Cerebellar nuclear complex (tissue), 1 donor: ENCODE results near the gene ELF2.
"Not testable (repeated sequence)": the region's sequence is repeated elsewhere in the genome, so short reads cannot be mapped to it uniquely, and the experiment has no call there.

Source experiments
- DNase-seq, 2 experiments: peaks; one replicate each; lab custom pipeline; 2025; lab: John Stamatoyannopoulos, UW

ELF2 gene

DNA sequence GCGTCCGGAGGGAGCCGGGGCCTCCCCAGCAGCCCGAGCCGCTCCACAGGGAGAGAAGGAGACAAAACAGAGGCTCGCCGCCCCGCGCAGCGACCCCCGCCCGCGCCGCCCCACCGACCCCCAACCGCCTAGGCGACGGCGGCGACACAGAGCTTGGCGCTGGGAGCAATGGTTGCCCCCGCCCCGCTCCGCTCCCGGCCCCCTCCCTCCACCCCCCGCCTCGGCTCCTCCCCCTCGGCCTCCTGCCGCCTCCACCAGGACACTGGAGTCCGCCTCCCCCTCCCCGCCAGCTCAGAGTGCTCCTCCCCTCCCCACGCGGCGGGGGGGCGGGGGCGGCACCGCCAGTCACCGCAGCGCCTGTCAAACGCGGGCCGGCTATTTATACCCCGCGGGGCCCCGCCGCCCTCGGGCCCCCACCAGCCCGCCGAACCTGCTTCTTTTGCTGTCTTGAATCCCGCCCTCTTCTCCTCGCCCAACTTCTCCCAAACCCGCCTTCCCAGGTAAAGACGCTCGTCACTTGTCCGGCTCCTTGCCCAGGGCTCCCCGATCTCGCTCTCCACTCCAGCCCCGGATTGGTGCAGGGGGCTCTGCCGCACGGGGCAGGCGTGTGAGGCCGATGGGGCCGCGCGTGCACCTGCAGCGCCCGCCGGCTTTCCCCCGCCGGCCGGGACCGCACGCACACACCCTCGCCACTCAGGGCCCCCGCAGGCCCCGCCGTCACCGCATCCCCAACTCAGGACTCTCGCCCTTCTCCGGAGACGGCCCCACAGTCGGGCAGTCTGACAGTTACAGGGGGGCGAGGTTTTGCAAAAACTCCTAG, at the start of gene ELF2:
ELF2 (minus strand) TSS at position 170 of the 820 bp plus-strand sequence. CDS start 39,517 bp downstream, outside the sequence.
- DNase-seq, result peak; percentile 54 to 67

DNA sequence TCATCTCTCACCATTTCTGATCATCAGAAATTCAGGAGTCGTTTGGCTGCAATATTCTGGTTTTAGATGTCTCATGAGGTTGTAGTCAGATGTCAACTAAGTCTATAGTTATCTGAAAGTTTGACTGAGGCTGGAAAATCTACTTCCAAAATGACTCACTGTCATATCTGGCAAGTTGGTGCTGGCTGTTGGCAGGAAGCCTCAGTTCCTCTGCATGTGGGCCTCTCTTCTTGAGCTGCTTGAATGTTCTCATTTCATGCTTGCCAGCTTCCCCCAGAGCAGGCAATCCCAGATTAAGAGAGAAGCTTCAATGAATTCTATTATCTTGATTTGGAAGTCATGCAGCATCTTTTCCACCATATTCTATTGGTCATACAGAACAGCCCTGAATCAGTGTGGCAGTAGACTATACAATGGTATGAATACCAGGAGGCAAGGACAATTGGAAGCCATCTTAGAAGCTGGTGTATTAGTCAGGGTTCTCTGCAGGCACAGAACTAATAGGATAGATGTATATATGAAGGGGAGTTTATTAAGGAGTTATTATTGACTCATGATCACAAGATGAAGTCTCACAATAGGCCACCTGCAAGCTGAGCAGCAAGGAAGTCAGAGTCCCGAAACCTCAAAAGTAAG, 46.8 kb upstream of the ELF2 start:
- no peak for DNase-seq

DNA sequence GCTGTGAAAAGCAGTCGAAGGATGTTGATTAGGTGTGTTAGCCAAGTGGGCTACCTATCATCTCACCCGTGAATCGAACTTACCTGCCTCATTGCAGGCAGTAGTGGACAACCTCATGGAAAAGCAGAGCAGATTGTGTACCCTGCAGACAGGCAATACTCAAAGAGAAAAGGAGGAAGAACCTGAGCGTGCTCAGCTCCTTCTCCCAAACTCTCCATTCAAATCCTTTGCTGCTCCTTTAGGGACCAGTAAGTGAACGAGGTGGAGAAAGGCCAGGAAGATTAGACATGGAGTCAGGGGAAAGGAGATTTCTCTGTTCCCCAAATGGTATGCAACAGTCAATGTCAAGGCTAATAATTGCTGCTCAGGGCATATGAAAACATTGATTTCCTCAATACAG, 45.2 kb upstream of the ELF2 start:
- DNase-seq, result no peak

DNA sequence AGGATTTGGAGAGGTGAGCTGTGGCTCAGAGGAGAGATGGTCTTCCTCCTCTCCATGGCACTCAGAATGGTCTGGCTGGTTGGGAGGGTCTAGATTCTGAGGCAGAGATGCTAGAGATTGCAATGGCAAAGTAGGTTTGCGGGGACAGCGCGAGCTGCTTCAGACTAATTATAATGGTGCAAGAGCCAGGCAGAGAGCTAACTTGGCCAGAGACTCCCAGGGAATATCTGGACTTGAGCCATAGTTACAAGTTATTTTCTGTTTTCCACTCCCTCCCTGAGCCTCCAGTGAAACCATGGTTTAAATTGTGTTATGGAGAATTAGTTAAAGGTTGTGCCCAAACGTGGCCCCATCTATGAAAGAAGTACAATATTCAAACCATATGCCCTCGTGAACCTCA, 44.7 kb upstream of the ELF2 start:
- DNase-seq, result no peak

DNA sequence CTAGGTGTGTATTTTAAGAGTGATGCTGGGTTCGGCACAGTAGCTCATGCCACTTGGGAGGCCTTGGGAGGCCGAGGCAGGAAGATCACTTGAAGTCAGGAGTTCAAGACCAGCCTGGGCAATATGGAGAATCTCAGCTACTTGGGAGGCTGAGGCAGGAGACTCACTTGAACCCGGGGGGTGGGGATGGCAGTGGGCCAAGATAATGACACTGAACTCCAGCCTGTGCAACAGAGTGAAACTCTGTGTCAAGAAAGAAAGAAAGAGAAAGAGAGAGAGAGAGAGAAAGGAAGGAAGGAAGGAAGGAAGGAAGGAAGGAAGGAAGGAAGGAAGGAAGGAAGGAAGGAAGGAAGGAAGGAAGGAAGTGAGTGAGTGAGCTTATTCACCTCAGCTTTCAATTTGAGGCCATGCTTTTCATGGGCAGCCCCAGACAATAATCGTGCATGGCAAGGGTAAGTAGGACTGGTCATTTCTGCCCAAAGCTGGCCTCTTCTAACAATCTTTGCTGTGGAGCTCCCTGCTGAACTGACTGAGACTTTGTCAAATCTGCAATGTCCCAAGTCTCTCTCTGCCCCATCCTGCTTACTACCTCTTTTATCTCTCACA, 42.5 kb upstream of the ELF2 start:
- DNase-seq, result no peak

DNA sequence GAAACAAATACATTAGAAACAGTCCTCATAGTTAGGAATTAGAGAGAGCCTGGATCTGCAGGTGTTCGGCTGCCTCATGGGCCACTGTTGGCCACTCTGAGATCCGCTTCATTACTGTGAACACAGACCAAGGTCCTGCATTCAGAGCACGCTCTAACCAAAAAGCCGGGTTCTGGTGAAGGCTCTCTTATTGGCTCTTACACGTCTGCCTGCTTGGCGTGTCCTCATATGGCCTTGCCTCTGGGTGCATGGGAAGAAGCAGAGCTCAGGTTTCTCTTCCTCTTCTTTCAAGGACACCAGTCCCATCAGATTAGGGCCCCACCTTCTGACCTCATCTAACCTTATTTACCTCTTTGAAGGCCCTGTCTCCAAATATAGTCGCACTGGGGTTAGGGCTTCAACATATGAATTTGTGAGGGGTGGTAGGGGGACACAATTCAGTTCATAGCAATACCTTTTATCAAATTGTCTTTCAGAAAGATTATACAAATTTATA, 37.1 kb upstream of the ELF2 start:
- no peak for DNase-seq

DNA sequence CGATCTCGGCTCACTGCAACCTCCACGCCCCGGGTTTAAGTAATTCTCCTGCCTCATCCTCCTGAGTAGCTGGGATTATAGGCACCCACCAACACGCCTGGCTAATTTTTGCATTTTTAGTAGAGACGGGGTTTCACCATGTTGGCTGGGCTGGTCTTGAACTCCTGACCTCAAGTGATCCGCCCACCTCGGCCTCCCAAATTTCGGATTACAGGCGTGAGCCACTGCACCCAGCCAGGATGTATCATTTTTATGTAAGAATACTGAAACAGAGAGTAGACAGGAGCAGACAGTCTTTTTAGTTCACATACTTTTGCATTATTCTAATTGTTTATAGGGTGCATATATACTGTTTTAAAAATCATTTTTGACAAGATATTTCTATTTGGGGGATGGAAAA, 36.6 kb upstream of the ELF2 start:
- DNase-seq, result not testable (repeated sequence)

DNA sequence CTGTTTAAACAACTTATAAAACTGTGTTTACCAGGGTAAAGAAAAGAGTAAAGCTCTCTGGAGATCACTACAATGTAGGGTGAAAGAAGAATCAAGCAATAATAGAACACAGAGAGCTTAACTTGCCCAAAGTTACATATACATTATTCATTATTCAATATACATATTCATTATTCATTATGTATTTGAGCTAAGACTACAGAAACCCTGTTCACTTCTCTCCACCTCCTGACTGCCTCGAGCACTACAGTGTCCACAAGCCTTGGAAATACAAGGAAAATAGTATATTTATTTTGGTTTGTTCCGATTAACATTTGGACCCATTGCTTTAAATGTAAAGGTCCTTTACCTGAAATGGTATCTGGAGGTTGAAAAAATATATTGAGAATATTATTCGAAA, 35.9 kb upstream of the ELF2 start:
- DNase-seq, result no peak

DNA sequence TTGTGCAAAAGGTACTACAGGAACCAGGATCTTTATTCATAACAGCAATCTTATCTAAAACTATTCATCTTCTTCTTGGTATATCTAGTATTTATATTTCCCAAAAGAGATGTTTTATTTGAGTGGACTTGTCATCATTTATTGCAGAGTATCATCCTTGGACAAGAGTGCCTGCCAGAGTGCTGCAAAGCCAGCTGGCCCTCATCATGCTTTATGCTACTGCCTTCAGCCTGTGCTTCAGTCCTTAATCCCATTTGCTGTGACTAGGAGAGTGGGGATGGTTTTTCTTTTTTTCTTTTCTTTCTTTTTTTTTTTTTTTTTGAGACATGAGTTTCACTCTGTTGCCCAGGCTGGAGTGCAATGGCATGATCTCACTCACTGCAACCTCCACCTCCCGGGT, 33.5 kb upstream of the ELF2 start:
- DNase-seq, result no peak

DNA sequence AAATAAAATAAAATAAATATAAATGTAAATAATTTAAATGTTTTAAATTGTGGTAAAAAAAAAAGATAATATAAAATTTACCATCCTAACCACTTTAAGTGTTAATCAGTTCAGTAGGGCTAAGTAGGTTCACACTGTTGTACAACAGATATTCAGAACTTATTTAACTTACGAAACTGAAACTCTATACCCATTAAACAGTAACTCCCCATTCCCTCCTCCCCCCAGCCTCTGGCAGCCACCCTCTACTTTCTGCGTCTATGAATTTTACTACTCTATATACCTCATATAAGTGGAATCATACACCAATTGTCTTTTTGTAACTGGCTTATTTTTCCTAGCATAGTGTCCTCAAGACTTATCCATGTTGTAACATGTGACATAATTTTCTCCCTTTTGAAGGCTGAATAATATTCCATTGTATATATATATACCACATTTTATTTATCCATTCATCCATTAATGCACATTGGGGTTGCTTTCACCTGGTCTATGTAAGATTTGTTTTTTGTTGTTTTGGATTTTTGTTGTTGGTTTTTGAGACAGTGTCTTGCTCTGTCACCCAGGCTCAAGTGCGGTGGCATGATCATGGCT, 32.5 kb upstream of the ELF2 start:
- no peak for DNase-seq

DNA sequence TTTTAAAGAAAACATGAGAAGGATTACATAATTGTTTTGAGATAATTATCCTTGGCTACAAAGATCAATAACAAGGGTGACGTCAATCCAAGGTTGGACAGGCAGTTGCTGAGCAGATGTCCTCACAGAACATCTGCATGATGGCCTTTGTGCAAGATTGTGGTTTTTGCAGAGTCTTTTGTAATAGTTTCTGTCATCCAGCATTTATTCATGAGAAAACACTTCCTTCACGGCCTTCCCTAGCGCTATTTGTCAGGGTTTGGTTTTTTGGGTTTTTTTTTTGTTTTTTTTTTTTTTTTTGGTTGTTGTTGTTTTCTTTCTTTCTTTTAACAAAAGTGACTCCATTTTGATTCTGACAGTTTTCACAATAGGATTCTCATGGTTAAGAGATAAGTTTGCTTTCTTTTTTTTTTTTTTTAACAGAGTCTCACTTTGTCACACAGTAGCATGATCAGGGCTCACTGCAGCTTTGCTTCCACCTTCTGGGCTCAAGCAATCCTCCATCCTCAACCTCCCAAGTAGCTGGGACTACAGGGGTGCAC, 31.5 kb upstream of the ELF2 start:
- no peak for DNase-seq

DNA sequence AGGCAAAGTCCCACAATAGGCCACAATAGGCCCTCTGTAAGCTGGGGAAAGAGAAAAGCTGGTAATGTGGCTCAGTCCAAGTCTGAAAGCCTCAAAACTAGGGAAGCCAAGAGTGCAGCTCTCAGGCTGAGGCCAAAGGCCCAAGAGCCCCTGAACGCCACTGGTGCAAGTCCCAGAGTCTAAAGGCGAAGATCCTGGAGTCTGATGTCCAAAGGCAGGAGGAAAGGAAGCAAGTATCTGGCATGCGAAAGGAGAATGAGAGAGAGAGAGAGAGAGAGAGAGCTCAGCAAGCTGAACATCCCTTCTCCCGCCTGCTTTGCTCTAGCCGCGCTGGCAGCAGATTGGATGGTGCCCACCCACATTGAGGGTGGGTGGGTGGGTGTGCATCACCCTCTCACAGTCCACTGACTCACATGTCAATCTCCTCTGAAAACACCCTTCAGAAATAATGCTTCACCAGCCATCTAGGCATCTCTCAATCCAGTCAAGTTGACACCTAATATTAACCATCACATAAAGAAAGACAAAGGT, 30.9 kb upstream of the ELF2 start:
- no peak for DNase-seq

DNA sequence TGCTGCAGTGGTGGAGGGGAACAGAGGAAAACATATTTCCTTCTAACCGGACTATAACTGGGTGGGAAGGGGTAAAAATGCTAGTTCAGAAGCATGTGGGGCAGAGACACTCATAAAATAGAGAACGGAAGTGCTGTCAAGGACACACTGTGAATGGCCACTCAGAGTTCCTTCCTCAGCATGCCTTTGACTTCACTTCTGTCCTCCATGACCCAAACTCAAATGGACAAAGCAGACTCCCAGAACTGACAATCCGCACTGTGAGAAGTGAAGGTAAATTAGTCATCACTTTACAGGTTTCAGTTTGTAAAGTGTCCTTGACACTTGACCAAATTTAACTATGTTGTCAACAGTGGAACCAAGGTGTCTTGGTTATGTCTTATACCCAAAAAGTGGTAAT, 30.2 kb upstream of the ELF2 start:
- DNase-seq, result no peak

DNA sequence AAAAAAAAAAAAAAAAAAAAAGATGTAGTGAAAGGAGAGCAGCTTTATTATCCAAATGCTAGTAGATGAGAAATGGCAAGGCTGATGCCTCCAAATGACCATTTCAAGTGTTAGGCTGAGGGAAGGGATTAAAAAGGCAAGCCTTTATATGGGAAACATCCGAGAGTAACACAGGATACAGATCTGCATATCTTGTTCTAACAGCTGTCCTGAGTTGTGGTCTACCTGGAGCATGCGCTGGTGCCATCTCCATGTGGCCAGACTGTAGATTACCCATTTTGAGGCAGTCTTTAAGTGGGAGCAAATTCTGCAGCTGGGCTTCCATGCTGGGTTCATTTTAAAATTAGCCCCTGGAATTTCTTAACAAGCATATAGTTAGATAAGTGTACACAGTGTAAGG, 26.0 kb upstream of the ELF2 start:
- no peak for DNase-seq

DNA sequence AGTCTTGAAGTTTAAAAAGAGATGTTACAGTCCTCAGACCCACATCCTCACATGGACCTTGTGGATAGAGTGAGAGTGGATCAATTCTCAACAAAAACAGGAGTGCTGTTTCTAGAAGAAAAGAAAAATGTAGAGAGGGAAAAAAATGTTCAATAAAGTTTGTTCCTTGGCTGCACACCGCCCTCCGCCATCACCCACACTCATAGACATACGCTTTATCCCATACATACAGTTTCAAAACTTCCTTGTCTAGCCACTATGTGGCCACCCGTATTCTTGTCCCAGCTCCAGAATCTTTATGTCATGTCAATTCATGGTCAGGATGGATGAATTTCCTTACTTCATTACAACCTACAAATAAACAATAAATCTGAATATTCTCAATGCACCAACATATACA, 23.5 kb upstream of the ELF2 start:
- no peak for DNase-seq

DNA sequence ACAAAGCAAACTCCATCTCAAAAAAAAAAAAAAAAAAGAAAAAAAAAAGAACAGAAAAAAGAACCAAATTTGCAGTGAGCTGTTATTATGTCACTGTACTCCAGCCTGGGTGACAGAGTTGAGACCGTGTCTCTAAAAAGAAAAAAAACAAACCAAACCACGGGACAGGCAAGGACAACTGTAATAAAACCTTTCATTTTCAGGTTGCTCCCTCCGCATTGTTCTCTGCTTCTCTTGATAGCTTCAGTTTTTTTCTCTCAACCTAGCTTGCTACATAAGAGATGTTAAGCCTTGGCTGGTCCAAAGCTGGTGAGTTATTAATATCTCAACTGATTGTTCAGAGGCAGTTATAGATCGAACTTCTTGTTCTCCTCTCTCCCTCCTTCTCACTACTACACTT, 23.1 kb upstream of the ELF2 start:
- DNase-seq, result no peak

DNA sequence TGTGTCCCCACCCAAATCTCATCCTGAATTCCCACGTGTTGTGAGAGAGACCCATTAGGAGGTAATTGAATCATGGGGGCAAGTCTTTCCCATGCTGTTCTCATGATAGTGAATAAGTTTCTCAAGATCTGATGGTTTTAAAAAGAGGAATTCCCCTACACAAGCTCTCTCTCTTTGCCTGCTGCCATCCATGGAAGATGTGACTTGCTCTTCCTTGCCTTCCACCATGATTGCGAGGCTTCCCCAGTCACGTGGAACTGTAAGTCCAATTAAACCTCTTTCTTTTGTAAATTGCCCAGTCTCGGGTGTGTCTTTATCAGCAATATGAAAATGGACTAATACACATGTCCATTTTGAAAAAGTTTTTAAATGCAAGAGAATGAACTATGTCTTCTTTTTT, 20.2 kb upstream of the ELF2 start:
- DNase-seq, result not testable (repeated sequence)

DNA sequence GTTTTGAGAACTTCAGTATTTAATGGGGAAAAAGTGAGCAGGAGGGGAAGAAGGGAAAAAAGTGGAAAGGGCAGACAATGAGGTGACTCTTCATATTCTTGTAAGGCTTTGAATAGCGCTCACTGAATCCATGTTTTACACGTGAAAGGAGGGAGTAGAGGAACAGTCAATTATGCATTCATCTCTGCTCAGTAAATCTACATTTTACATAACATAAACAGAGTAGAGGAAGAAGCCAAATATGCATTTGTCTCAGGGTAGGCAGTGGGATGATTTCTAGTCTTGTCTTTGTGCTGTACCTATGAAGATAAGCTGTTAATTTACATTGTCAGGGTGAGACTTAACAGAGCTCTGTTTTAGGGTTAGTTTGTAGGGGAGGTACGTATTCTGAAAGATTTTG, 19.4 kb upstream of the ELF2 start:
- no peak for DNase-seq

DNA sequence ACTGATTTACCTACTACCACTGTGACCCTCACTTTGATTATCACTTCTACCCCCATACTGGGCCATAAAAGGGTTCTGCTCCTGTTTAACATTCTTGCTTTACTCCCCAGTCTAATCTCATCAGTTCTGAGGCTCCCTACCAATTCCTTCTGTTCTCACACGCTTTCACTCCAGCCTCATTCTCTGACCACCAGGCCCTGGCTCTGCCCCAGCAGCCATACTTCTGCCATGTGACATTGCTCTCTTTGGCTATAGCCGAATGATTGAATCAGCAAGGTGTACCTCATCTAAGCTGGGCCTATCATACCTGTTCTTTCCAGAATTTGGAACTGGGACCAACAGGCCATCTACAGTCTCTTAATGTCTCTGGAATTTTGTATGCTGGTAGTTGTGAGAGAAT, 14.4 kb upstream of the ELF2 start:
- DNase-seq, result no peak

DNA sequence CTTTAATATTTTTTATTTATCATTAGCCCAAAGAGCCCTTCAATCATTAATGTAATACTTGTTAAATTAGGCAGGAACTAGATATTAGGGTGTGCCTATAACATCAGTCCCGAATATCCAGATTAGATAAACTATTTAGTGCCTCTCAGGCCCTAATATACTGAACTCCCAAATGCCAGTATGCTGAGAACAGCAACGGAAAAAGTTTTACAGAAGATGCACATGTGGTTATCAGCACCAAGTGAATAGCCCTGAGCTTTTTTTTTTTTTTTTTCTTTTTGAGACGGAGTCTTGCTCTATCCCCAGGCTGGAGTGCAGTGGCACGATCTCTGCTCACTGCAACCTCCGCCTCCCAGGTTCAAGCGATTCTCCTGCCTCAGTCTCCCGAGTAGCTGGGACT, 13.0 kb upstream of the ELF2 start:
- no peak for DNase-seq

DNA sequence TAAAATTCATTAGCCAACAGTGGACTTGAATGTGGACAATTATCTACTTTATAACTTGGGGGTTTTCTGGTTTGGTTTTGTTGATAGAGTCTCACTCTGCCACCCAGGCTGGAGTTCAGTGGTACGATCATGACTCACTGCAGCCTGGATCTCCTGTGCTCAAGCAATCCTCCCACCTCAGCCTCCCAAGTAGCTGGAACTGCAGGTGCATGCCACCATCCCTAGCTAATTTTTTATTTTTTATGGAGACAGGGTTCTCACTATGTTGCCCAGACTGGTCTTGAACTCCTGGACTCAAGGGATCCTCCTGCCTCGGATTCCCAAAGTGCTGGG, 12.4 kb upstream of the ELF2 start:
- DNase-seq, result no peak

DNA sequence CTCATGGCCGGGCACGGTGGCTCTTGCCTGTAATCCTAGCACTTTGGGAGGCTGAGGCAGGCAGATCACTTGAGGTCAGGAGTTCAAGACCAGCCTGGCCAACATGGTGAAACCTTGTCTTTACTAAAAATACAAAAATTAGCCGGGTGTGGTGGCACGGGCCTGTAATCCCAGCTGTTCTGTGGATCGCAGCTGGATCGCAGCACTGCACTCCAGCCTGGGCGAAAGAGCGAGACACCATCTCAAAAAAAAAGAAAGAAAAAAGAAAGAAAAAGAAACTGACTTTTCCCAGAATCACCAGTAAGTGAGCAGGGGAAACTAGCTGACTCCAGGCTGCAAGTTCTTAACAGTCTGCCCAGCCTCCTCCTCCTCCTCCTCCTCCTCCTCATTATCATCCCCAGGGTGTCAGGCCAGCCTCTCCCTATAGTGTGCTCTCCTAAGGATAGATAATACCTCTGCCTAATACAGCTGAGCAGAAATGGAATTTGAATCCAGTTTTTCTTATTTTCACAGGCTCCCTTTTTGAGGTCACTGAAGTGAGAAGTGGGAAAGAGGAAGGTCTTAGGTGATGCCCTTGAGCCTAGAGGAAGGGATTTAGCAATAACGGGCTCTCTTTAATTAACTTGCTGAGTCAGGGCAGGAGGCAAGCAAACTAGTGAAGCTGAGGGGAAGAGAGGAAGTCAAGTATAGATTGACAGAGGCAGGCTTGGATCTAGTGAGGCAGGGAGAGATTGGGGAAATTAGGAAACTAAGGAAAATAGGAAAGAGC, 11.8 kb upstream of the ELF2 start:
- no peak for DNase-seq
